Fibroblast of mammary gland (primary cell): ENCODE data around the gene HAUS3.
A peak's percentile ranks its signal among the peaks of the same experiment; 100 is the strongest.

Experiments
- DNase-seq: peaks from one replicate; pipeline ENCODE4 v3.0.0-alpha.2; 2010; ENCODE audit warnings: low read depth
- H3K4me3 ChIP-seq: 2 replicates; pipeline ENCODE4 v1.5.1; 2011; ENCODE audit warnings: low read depth, mild to moderate bottlenecking, low read length, moderate library complexity; ENCODE audit not compliant: control insufficient read depth
- TF ChIP-seq, protein P1 (sequence below): conservative IDR thresholded peaks from 2 replicates; pipeline ENCODE4 v1.5.1; 2011; ENCODE audit warnings: low read depth, low read length, inconsistent platforms; ENCODE audit not compliant: control insufficient read depth, insufficient read depth

HAUS3 gene

DNA sequence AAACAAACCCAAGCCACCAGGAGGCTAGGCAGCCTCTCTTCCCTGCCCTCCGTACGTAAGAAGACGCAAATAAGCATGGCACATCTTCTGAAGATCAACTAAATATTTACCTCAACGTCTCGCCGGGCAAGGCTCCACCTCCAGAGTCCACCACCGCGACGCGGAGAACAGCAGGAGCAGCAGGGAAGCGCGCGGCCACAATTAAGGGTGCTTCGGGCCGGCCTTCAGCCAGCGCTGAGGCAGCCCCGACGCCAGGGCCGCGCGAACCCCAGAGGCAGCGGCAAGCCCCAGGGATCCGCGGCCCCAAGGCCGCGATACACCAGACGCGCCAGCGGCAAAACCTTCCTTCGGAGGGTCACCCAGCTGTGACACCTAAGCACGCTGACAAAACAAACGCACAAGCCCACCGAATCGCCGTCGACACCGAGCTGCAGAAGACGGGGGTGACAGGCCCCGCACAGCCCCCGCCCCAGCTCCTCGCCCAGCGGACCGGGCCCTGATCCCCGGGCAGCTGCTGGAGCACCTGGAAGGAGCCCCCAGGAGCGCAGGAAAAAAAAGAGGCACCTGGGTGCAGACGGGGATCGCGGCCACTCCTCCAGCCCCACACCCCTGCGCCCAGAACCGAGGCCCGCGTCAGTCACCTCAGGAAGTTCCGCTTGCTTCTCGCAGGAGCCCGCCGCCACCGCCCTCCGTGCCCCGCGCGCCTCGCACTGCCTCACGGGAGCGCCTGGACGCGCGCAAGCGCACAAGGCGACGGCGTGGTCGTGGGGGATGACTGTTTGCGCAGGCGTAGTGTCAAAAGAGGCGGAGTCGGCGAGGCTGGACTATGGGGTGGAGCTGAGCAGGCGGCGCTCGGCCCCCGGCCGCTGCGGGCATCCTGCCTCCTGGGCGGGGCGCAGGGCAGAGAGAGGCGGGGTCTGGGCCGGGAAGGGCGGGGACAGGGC is at the start of gene HAUS3, which contains the start of gene POLN:
HAUS3 (minus strand) TSS at position 712 of the 944 bp plus-strand sequence. CDS start 1,175 bp downstream, outside the sequence.
POLN (minus strand) TSS at position 712 of the 944 bp plus-strand sequence. CDS start 12,890 bp downstream, outside the sequence.
- TF ChIP-seq, protein P1, sequence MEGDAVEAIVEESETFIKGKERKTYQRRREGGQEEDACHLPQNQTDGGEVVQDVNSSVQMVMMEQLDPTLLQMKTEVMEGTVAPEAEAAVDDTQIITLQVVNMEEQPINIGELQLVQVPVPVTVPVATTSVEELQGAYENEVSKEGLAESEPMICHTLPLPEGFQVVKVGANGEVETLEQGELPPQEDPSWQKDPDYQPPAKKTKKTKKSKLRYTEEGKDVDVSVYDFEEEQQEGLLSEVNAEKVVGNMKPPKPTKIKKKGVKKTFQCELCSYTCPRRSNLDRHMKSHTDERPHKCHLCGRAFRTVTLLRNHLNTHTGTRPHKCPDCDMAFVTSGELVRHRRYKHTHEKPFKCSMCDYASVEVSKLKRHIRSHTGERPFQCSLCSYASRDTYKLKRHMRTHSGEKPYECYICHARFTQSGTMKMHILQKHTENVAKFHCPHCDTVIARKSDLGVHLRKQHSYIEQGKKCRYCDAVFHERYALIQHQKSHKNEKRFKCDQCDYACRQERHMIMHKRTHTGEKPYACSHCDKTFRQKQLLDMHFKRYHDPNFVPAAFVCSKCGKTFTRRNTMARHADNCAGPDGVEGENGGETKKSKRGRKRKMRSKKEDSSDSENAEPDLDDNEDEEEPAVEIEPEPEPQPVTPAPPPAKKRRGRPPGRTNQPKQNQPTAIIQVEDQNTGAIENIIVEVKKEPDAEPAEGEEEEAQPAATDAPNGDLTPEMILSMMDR: no peak
- peak within 1 kb of the TSS; percentile 85 for H3K4me3 ChIP-seq
- peak; percentile 97 for DNase-seq

GRCh38 chr4:2290974-2291704 is 49.2 kb upstream of the HAUS3 start:
- H3K4me3 ChIP-seq: no peak overlapping the region
- DNase-seq: no peak
- TF ChIP-seq, protein P1: no peak

- no peak for DNase-seq
- TF ChIP-seq, protein P1: no peak
- H3K4me3 ChIP-seq: no peak overlapping the region
Measured at GRCh38 chr4:2290488-2290887, 48.6 kb upstream of the HAUS3 start.

DNA sequence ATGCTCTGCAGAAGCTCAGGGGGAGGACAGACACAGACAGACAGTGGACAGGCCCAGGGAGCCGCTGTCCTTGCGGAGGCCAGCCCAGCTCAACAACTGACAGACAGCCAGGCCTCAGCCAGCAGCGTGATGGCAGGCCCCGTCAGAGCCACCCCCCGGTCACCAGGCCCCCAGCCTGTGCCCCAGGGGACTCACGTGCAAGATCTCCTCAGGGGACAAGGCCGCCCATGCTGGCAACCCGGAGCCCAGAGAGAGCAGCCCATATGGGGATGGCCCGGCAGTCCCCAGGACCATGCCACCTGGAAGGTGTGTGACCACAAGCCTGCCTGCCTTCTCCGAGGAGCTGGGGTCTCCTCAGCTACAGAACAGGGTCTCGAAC is 48.0 kb upstream of the HAUS3 start:
- H3K4me3 ChIP-seq: no peak overlapping the region
- TF ChIP-seq, protein P1: no peak
- no peak for DNase-seq

GRCh38 chr4:2289311-2289954 is 47.5 kb upstream of the HAUS3 start:
- DNase-seq: no peak

More at GRCh38 chr4:2289311-2289954, 47.5 kb upstream of the HAUS3 start:
- TF ChIP-seq, protein P1: no peak
- H3K4me3 ChIP-seq: no peak overlapping the region
